Measurements from ENCODE around the gene NHEJ1.

- no peak for TF ChIP-seq POLR2A (IDR thresholded peaks at IDR 0.05)
- TF ChIP-seq CTCF (IDR thresholded peaks at IDR 0.05), result no peak
These were observed 4.7 kb upstream of the NHEJ1 start for GRCh38 chr2:219165058-219165911.
